Gastroesophageal sphincter (tissue), 4 donors: ENCODE results near the gene RLN3. TPM values are rescaled to one million over a fixed set of nuclear protein-coding genes. Genes with fewer than 3 reads are reported as not detected.

ENCODE experiments used
- ATAC-seq: fragments of 150-250 bp; one replicate; pipeline ENCODE4 v1.9.1; 2016; ENCODE audit warnings: mild to moderate bottlenecking, moderate library complexity
- H3K27ac ChIP-seq, 4 donors: fragments of 200-600 bp; sonication (generic) in 3 of 4; 1 replicate in 3 of 4; 2 replicates in 1 of 4; pipeline ENCODE4 v1.5.1; 2016 to 2019
- H3K27me3 ChIP-seq: fragments of 200-600 bp; sonication (generic); one replicate; pipeline ENCODE4 v1.5.1; 2019
- H3K36me3 ChIP-seq, 2 donors: fragments of 200-600 bp; sonication (generic); one replicate each; pipeline ENCODE4 v1.5.1; 2019; ENCODE audit warnings: control low read depth in 1 of 2
- H3K4me1 ChIP-seq, 3 donors: fragments of 200-600 bp; sonication (generic); 1 replicate in 2 of 3; 2 replicates in 1 of 3; pipeline ENCODE4 v1.5.1; 2016 to 2019; ENCODE audit warnings: control low read depth in 2 of 3
- H3K4me3 ChIP-seq, 2 donors: fragments of 200-600 bp; sonication (generic); one replicate each; pipeline ENCODE4 v1.5.1; 2019; ENCODE audit warnings: mild to moderate bottlenecking in 1 of 2, moderate library complexity in 1 of 2
- H3K9me3 ChIP-seq, 3 donors: fragments of 200-600 bp; sonication (generic); one replicate each; pipeline ENCODE4 v1.5.1; 2017 to 2019; ENCODE audit warnings: control low read depth in 2 of 3
- EP300 ChIP-seq: sonication (generic); formaldehyde crosslinking; IDR thresholded peaks from one replicate; pipeline ENCODE4 v1.6.1; 2017; ENCODE audit warnings: antibody characterized with exemption, mild to moderate bottlenecking
- POLR2A ChIP-seq, 2 donors: fragments of 450-650 bp; IDR thresholded peaks; one replicate each; pipeline ENCODE4 v1.6.1; 2017; ENCODE audit warnings: antibody characterized with exemption in 2 of 2, mild to moderate bottlenecking in 2 of 2, moderate library complexity in 1 of 2
- POLR2AphosphoS5 ChIP-seq: sonication (generic); formaldehyde crosslinking; IDR thresholded peaks from one replicate; pipeline ENCODE4 v1.6.1; 2017; ENCODE audit warnings: antibody characterized with exemption
- WGBS, 2 donors: methylation state at CpG; one replicate each; pipeline ENCODE4 v1.1.5; 2018; ENCODE audit warnings: low coverage in 1 of 2; 5-methylcytosine and 5-hydroxymethylcytosine counted together
- total RNA-seq, 4 donors: library from RNA; depleted of rRNA; stranded (reverse); fragments of >200 nt; gene quantifications; one replicate each; pipeline ENCODE4 v1.1.0, GENCODE V29; 2016
- TF ChIP-seq, protein P1 (sequence below), 4 experiments: fragments of 200-600 bp in 2 of 4; fragments of 450-650 bp in 2 of 4; sonication (generic) in 1 of 4; IDR thresholded peaks; one replicate each; pipeline ENCODE4 v1.5.1; 2017 to 2019; ENCODE audit warnings: antibody characterized with exemption in 4 of 4, mild to moderate bottlenecking in 2 of 4, moderate library complexity in 2 of 4

The RLN3 gene
- total RNA-seq, 4 donors from 2014 or later: not detected

GRCh38 chr19:14051980-14052379 is 24.0 kb downstream of the RLN3 start:
- H3K4me3 ChIP-seq: no peak overlapping the region
- no CpG with 5 or more reads among the region's 9 CpGs for WGBS, 2 donors
- H3K27ac ChIP-seq: no peak overlapping the region

DNA sequence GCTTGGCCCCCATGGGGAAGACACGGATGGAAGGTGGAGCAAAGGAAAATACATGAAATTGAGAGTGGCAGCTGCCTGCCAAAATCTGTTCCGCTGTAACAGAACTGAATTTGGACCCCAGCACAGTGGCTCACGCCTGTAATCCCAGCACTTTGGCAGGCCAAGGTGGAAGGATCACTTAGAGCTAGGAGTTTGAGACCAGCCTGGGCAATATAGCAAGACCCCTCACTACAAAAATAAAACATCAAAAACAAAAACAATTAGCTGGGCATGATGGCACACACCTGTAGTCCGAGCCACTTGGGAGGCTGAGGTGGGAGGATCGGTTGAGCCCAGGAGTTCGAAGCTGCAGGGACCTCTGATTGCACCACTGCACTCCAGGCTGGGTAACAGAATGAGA is 24.5 kb downstream of the RLN3 start:
- no peak for ATAC-seq
- peaks cover 0 to 7% (median 3%) of the 10 kb centered on the region in 3 donors for H3K4me1 ChIP-seq
- no peak overlapping the region for H3K27ac ChIP-seq
- H3K4me3 ChIP-seq: no peak overlapping the region
- H3K9me3 ChIP-seq: peaks cover 0 to 9% (median 0%) of the 10 kb centered on the region in 3 donors
- peaks cover 0 to 7% of the 10 kb centered on the region in 2 donors for H3K36me3 ChIP-seq
- TF ChIP-seq, protein P1, sequence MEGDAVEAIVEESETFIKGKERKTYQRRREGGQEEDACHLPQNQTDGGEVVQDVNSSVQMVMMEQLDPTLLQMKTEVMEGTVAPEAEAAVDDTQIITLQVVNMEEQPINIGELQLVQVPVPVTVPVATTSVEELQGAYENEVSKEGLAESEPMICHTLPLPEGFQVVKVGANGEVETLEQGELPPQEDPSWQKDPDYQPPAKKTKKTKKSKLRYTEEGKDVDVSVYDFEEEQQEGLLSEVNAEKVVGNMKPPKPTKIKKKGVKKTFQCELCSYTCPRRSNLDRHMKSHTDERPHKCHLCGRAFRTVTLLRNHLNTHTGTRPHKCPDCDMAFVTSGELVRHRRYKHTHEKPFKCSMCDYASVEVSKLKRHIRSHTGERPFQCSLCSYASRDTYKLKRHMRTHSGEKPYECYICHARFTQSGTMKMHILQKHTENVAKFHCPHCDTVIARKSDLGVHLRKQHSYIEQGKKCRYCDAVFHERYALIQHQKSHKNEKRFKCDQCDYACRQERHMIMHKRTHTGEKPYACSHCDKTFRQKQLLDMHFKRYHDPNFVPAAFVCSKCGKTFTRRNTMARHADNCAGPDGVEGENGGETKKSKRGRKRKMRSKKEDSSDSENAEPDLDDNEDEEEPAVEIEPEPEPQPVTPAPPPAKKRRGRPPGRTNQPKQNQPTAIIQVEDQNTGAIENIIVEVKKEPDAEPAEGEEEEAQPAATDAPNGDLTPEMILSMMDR (IDR thresholded peaks at IDR 0.05): no peak
- no peak for TF ChIP-seq EP300
- TF ChIP-seq POLR2A (IDR thresholded peaks at IDR 0.05): no peak
- no peak for TF ChIP-seq POLR2AphosphoS5
- H3K27me3 ChIP-seq: peaks cover 4% of the 10 kb centered on the region
- WGBS, 2 donors: 84 to 88% methylated on average over 3 to 6 of the region's 6 CpGs

More at GRCh38 chr19:14051980-14052379, 24.0 kb downstream of the RLN3 start:
- peaks cover 0 to 7% of the 10 kb centered on the region in 2 donors for H3K36me3 ChIP-seq
- TF ChIP-seq POLR2A (IDR thresholded peaks at IDR 0.05): no peak
- no peak for TF ChIP-seq POLR2AphosphoS5
- TF ChIP-seq EP300: no peak
- TF ChIP-seq, protein P1 (IDR thresholded peaks at IDR 0.05): no peak
- H3K27me3 ChIP-seq: peaks cover under 1% of the 10 kb centered on the region
- peaks cover 0 to 9% (median 0%) of the 10 kb centered on the region in 3 donors for H3K9me3 ChIP-seq
- peaks cover 0 to 2% (median 1%) of the 10 kb centered on the region in 3 donors for H3K4me1 ChIP-seq
- ATAC-seq: no peak

DNA sequence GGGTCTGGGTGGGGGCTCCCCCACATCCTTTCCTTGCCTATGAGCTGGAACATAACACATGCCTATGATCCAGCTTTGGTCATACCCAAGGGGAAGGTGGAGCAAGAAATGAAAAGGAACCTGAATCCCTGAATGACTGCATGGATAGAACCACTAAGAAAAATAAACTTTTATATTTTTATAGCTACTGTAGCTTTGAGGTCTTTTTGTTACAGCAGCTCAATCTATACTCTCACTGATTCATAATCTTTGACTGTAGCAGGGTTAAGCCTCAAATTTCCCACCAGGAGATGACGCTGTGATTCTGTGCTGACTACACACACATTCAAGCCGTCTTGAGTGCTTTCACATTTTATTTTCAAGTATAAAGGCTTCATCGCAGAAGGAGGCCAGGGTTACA is 25.1 kb downstream of the RLN3 start:
- Histone ChIP-seq H3K4me1 (peaks cover 0 to 13% (median 8%) of the 10 kb centered on the region in 3 donors), H3K27me3 (peaks cover 10% of the 10 kb centered on the region), H3K4me3 (no peak overlapping the region), H3K36me3 (peaks cover 0 to 7% of the 10 kb centered on the region in 2 donors), H3K27ac (no peak overlapping the region), H3K9me3 (peaks cover 0 to 9% (median 0%) of the 10 kb centered on the region in 3 donors)
- ATAC-seq: no peak
- 67 to 91% methylated on average over 1 to 3 of the region's 3 CpGs for WGBS, 2 donors
- TF ChIP-seq, protein P1 (IDR thresholded peaks at IDR 0.05): no peak
- TF ChIP-seq EP300 (no peak), POLR2AphosphoS5 (no peak)

GRCh38 chr19:14053500-14053899 is 25.6 kb downstream of the RLN3 start:
- TF ChIP-seq POLR2A (IDR thresholded peaks at IDR 0.05) (no peak), POLR2AphosphoS5 (no peak), EP300 (no peak)
- TF ChIP-seq, protein P1 (IDR thresholded peaks at IDR 0.05): no peak
- WGBS, 2 donors: 95% methylated on average over 3 of the region's 11 CpGs; no CpG with 5 or more reads in 1 of the 2 donors
- no peak for ATAC-seq
- Histone ChIP-seq H3K4me3 (no peak overlapping the region), H3K36me3 (peaks cover 0 to 7% of the 10 kb centered on the region in 2 donors), H3K27me3 (peaks cover 14% of the 10 kb centered on the region), H3K4me1 (peaks cover 0 to 18% (median 10%) of the 10 kb centered on the region in 3 donors), H3K9me3 (peaks cover 0 to 9% (median 0%) of the 10 kb centered on the region in 3 donors), H3K27ac (no peak overlapping the region)

DNA sequence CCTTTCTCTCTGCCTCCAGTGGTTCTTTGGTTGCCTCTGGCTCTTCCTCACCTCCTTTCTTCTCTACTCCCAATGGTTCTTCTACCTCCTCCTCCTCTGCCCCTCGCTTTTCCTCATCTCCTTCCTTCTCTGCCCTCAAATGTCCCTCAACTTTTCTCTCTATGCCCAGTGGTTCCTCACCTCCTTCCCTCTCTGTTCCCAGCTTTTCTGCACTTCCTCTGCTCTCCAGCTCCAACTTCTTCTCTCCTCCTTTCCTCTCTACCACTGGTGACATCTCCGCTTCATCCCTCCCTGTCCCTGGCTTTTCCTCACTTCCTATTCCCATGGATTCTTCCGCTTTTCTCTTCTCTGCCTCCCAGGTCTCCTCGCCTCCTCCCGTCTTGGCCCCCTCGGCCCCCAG is 26.2 kb downstream of the RLN3 start:
- TF ChIP-seq EP300 (no peak), POLR2A (IDR thresholded peaks at IDR 0.05) (no peak), POLR2AphosphoS5 (no peak)
- TF ChIP-seq, protein P1 (IDR thresholded peaks at IDR 0.05): no peak
- no peak for ATAC-seq
- H3K9me3 ChIP-seq: peaks cover 0 to 9% (median 0%) of the 10 kb centered on the region in 3 donors
- H3K36me3 ChIP-seq: peaks cover 0 to 7% of the 10 kb centered on the region in 2 donors
- WGBS, 2 donors: 83 to 92% methylated on average over 4 to 6 of the region's 6 CpGs
- no peak overlapping the region for H3K4me3 ChIP-seq
- no peak overlapping the region for H3K27ac ChIP-seq
- H3K4me1 ChIP-seq: peaks cover 0 to 24% (median 10%) of the 10 kb centered on the region in 3 donors
- peaks cover 20% of the 10 kb centered on the region for H3K27me3 ChIP-seq
